DMS153 (cell line): ENCODE data around the gene TTR.

Experiments
- DNase-seq: peaks from one replicate; lab custom pipeline; 2025; lab: John Stamatoyannopoulos, UW

The TTR gene

GRCh38 chr18:31579375-31579774, 12.3 kb upstream of the TTR start:
- no peak for DNase-seq

GRCh38 chr18:31581498-31582197, 10.0 kb upstream of the TTR start:
- no peak for DNase-seq

GRCh38 chr18:31583185-31583854, 8.4 kb upstream of the TTR start:
- DNase-seq = no peak

- DNase-seq = no peak
Observed at GRCh38 chr18:31585991-31586390, 5.7 kb upstream of the TTR start.

GRCh38 chr18:31586616-31587015, 5.1 kb upstream of the TTR start:
- no peak for DNase-seq

- no peak for DNase-seq
Observed at GRCh38 chr18:31587529-31587928, 4.1 kb upstream of the TTR start.

- DNase-seq = no peak
Observed at GRCh38 chr18:31590570-31590969, 1.1 kb upstream of the TTR start.

- DNase-seq = no peak
Observed at GRCh38 chr18:31591113-31591512, 564 bp upstream of the TTR start.

- no peak for DNase-seq
Observed at GRCh38 chr18:31592506-31593157, 955 bp downstream of the TTR start.

- no peak for DNase-seq
Observed at GRCh38 chr18:31595121-31595771, 3.6 kb downstream of the TTR start.

- no peak for DNase-seq
Observed at GRCh38 chr18:31596081-31596872, 4.6 kb downstream of the TTR start.

- no peak for DNase-seq
Observed at GRCh38 chr18:31598021-31598805, 6.5 kb downstream of the TTR start.

- no peak for DNase-seq
Observed at GRCh38 chr18:31603315-31603714, 11.6 kb downstream of the TTR start.

GRCh38 chr18:31606265-31606664, 14.6 kb downstream of the TTR start:
- DNase-seq = no peak

- no peak for DNase-seq
Observed at GRCh38 chr18:31607384-31607783, 15.7 kb downstream of the TTR start.

GRCh38 chr18:31609886-31610285, 18.2 kb downstream of the TTR start:
- DNase-seq = no peak

GRCh38 chr18:31610286-31611205, 18.9 kb downstream of the TTR start:
- peak; percentile 7 for DNase-seq

GRCh38 chr18:31611511-31611910, 19.8 kb downstream of the TTR start:
- DNase-seq = no peak

GRCh38 chr18:31612124-31612523, 20.4 kb downstream of the TTR start:
- DNase-seq = no peak

- DNase-seq = no peak
Observed at GRCh38 chr18:31614044-31614443, 22.4 kb downstream of the TTR start.
